Measurements from ENCODE around the gene ADAMTSL2. TPM values are rescaled to one million over a fixed set of nuclear protein-coding genes. Genes with fewer than 3 reads are reported as not detected.

ADAMTSL2 gene
- total and polyA plus RNA-seq, 2 of the 13 experiments (the other 11 are each of a cell fraction or from before 2014, with no cell fraction given), result 1.9 to 3.8 TPM

- TF ChIP-seq GMEB2 (CRISPR knock-in tag; IDR thresholded peaks at IDR 0.05; ENCODE audit: low read depth) (no peak), ELF4 (CRISPR knock-in tag; IDR thresholded peaks at IDR 0.05; ENCODE audit: borderline replicate concordance) (no peak), TAF15 (IDR thresholded peaks at IDR 0.05; ENCODE audit: low read depth, low read length, poor library complexity, severe bottlenecking) (no peak), HOXA9 (CRISPR knock-in tag; IDR thresholded peaks at IDR 0.05; ENCODE audit: borderline replicate concordance) (no peak), ZNF615 (CRISPR knock-in tag; IDR thresholded peaks at IDR 0.05; ENCODE audit: borderline replicate concordance) (no peak), MEIS2 (CRISPR knock-in tag; IDR thresholded peaks at IDR 0.05) (no peak)
Measured at GRCh38 chr9:133579601-133580418, 45.3 kb downstream of the ADAMTSL2 start (continued).

- no TSS peak for BruUV-seq (replicated peaks)
- H3K4me2 ChIP-seq (ENCODE audit: low read depth, low read length), result no peak overlapping the region
- in situ Hi-C loops (cut with HindIII; ENCODE audit: extremely low pct_ligation_motif_present, low pct_unique_long_range_greater_than_20kb), result no loop called here
- TF ChIP-seq PLSCR1 (CRISPR knock-in tag; IDR thresholded peaks at IDR 0.05; ENCODE audit: borderline replicate concordance) (no peak), ZNF713 (CRISPR knock-in tag; IDR thresholded peaks at IDR 0.05) (no peak), ZNF276 (CRISPR knock-in tag; IDR thresholded peaks at IDR 0.05; ENCODE audit: low read depth) (no peak), HDAC2 (CRISPR knock-in tag; IDR thresholded peaks at IDR 0.05) (no peak), PCBP1 (IDR thresholded peaks at IDR 0.05; ENCODE audit: borderline replicate concordance, low read depth, low read length) (no peak), THYN1 (CRISPR knock-in tag; IDR thresholded peaks at IDR 0.05; ENCODE audit: borderline replicate concordance, low read depth) (no peak), KLF6 (CRISPR knock-in tag; IDR thresholded peaks at IDR 0.05) (no peak), RAD51 (IDR thresholded peaks at IDR 0.05; ENCODE audit: borderline replicate concordance) (no peak)
- TF ChIP-seq, protein P1, sequence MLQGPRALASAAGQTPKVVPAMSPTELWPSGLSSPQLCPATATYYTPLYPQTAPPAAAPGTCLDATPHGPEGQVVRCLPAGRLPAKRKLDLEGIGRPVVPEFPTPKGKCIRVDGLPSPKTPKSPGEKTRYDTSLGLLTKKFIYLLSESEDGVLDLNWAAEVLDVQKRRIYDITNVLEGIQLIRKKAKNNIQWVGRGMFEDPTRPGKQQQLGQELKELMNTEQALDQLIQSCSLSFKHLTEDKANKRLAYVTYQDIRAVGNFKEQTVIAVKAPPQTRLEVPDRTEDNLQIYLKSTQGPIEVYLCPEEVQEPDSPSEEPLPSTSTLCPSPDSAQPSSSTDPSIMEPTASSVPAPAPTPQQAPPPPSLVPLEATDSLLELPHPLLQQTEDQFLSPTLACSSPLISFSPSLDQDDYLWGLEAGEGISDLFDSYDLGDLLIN (CRISPR knock-in tag; IDR thresholded peaks at IDR 0.05; ENCODE audit: borderline replicate concordance), result no peak
- TF ChIP-seq, protein P2, sequence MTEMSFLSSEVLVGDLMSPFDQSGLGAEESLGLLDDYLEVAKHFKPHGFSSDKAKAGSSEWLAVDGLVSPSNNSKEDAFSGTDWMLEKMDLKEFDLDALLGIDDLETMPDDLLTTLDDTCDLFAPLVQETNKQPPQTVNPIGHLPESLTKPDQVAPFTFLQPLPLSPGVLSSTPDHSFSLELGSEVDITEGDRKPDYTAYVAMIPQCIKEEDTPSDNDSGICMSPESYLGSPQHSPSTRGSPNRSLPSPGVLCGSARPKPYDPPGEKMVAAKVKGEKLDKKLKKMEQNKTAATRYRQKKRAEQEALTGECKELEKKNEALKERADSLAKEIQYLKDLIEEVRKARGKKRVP (CRISPR knock-in tag; IDR thresholded peaks at IDR 0.05), result no peak
Measured at GRCh38 chr9:133580419-133580738, 45.9 kb downstream of the ADAMTSL2 start.

More at GRCh38 chr9:133580419-133580738, 45.9 kb downstream of the ADAMTSL2 start:
- Histone ChIP-seq H3K27ac (ENCODE audit: extremely low read length, insufficient read depth, low read length) (no peak overlapping the region), H3K4me1 (ENCODE audit: insufficient read depth, low read length) (peaks cover 21% of the 10 kb centered on the region), H3K9me3 (ENCODE audit: low read length) (no peaks in the 10 kb centered on the region), H4K20me1 (ENCODE audit: insufficient read depth, low read length) (no peaks in the 10 kb centered on the region), H3K79me2 (ENCODE audit: insufficient read depth, low read length) (no peaks in the 10 kb centered on the region), H2AFZ (ENCODE audit: low read length) (no peak overlapping the region), H3K9ac (ENCODE audit: insufficient read depth, low read depth, low read length) (no peak overlapping the region), H3K4me3 (replicated peaks in 1 of 3; ENCODE audit: insufficient read depth in 1 of 3, low read depth in 2 of 3, low read length in 3 of 3) (no peak overlapping the region), H3K36me3 (replicated peaks in 1 of 2; ENCODE audit: control insufficient read depth in 1 of 2, insufficient read depth in 2 of 2, low read length in 2 of 2) (no peaks in the 10 kb centered on the region), H3K27me3 (ENCODE audit: control insufficient read depth in 1 of 2, insufficient read depth in 2 of 2, low read length in 2 of 2) (peaks cover 19 to 94% of the 10 kb centered on the region in 2 experiments)
- ChIA-PET CTCF (ENCODE audit: low intra/inter-chr PET ratio, low total read pairs) (no interaction called here), POLR2A (no interaction called here)
- intact Hi-C loops (cut with micrococcal nuclease; ENCODE audit: unreplicated experiment), result no loop called here
- WGBS (ENCODE audit: low lambda C conversion rate), result 25% methylated on average over 5 of the region's 6 CpGs
- FAIRE-seq, result no peak
- ATAC-seq, result no peak
- no peak for DNase-seq (ENCODE audit: low spot score)
